GM23338 (cell line): Measurements from ENCODE around the gene CXCL8. TPM values are rescaled to one million over a fixed set of nuclear protein-coding genes. Genes with fewer than 3 reads are reported as not detected.

ENCODE experiments used
- ATAC-seq: fragments of 200-7000 bp; cut with Tn5 transposase; 3 replicates; pipeline ENCODE4 v1.9.1; 2020
- DNase-seq: peaks from one replicate; pipeline ENCODE4 v3.0.0-alpha.2; 2015; ENCODE audit warnings: low spot score
- H2AFZ ChIP-seq: fragments of 200-600 bp; sonication (generic); 2 replicates; pipeline ENCODE4 v1.8.0; 2016; ENCODE audit warnings: antibody characterized with exemption, mild to moderate bottlenecking, moderate library complexity
- H3F3A ChIP-seq: fragments of 200-600 bp; sonication (generic); replicated peaks from 2 replicates; pipeline ENCODE4 v1.8.0; 2017; ENCODE audit warnings: antibody characterized with exemption, mixed run types, low read depth
- H3K27ac ChIP-seq: fragments of 200-600 bp; sonication (generic); 2 replicates; pipeline ENCODE4 v1.6.1; 2016; ENCODE audit warnings: low read depth
- H3K27me3 ChIP-seq: fragments of 200-600 bp; sonication (generic); 2 replicates; pipeline ENCODE4 v1.8.0; 2016; ENCODE audit warnings: mild to moderate bottlenecking, mixed run types, moderate library complexity; ENCODE audit not compliant: insufficient read depth
- H3K36me3 ChIP-seq: fragments of 200-600 bp; sonication (generic); 2 replicates; pipeline ENCODE4 v1.8.0; 2016; ENCODE audit warnings: mild to moderate bottlenecking; ENCODE audit not compliant: insufficient read depth
- H3K4me1 ChIP-seq: fragments of 200-600 bp; sonication (generic); 2 replicates; pipeline ENCODE4 v1.8.0; 2016; ENCODE audit warnings: mild to moderate bottlenecking, moderate library complexity; ENCODE audit not compliant: insufficient read depth
- H3K4me2 ChIP-seq: fragments of 200-600 bp; sonication (generic); 2 replicates; pipeline ENCODE4 v1.7.1; 2017; ENCODE audit warnings: mixed run types
- H3K4me3 ChIP-seq: fragments of 200-600 bp; sonication (generic); 2 replicates; pipeline ENCODE4 v1.6.1; 2016; ENCODE audit warnings: mixed run types
- H3K79me2 ChIP-seq: fragments of 200-600 bp; sonication (generic); replicated peaks from 2 replicates; pipeline ENCODE4 v1.8.0; 2017; ENCODE audit warnings: mild to moderate bottlenecking; ENCODE audit not compliant: insufficient read depth
- H3K9me2 ChIP-seq: fragments of 200-600 bp; sonication (generic); 2 replicates; pipeline ENCODE4 v1.8.0; 2017; ENCODE audit not compliant: insufficient read depth
- H4K20me1 ChIP-seq: fragments of 200-600 bp; sonication (generic); replicated peaks from 2 replicates; pipeline ENCODE4 v1.8.0; 2017; ENCODE audit warnings: mild to moderate bottlenecking; ENCODE audit not compliant: insufficient read depth
- H3K27ac Mint-ChIP-seq: 2 replicates; pipeline ENCODE4 v1.8.0; 2020; ENCODE audit warnings: inconsistent platforms, mild to moderate bottlenecking, moderate library complexity, mixed read lengths
- H3K27me3 Mint-ChIP-seq: 3 replicates; pipeline ENCODE4 v1.8.0; 2022; ENCODE audit warnings: low read depth, mild to moderate bottlenecking, moderate library complexity, mixed read lengths, inconsistent platforms; ENCODE audit not compliant: insufficient read depth, poor library complexity
- H3K36me3 Mint-ChIP-seq: 3 replicates; pipeline ENCODE4 v1.8.0; 2021; ENCODE audit warnings: low read depth, mild to moderate bottlenecking, inconsistent platforms, moderate library complexity, mixed read lengths
- H3K4me1 Mint-ChIP-seq: 3 replicates; pipeline ENCODE4 v1.8.0; 2020; ENCODE audit warnings: mild to moderate bottlenecking, inconsistent platforms, mixed read lengths
- H3K4me3 Mint-ChIP-seq: 3 replicates; pipeline ENCODE4 v1.8.0; 2021; ENCODE audit warnings: moderate library complexity, mild to moderate bottlenecking, inconsistent platforms, mixed read lengths
- H3K9me3 Mint-ChIP-seq: 3 replicates; pipeline ENCODE4 v1.8.0; 2020; ENCODE audit warnings: moderate library complexity, mild to moderate bottlenecking, inconsistent platforms, mixed read lengths
- ETS1 ChIP-seq: IDR thresholded peaks from 2 replicates; pipeline ENCODE4 v1.6.1; 2016; ENCODE audit warnings: antibody characterized with exemption
- EZH2phosphoT487 ChIP-seq: fragments of 200-600 bp; sonication (generic); IDR thresholded peaks from one replicate; pipeline ENCODE4 v1.8.1; 2018; ENCODE audit warnings: antibody characterized with exemption; ENCODE audit not compliant: unreplicated experiment
- JUNB ChIP-seq: IDR thresholded peaks from one replicate; pipeline ENCODE4 v1.6.1; 2016; ENCODE audit warnings: antibody characterized with exemption; ENCODE audit not compliant: unreplicated experiment
- NANOG ChIP-seq: IDR thresholded peaks from 2 replicates; pipeline ENCODE4 v1.6.1; 2016; ENCODE audit warnings: antibody characterized with exemption, borderline replicate concordance
- ZNF114 ChIP-seq: fragments of 250-450 bp; sonication (Bioruptor Pico); IDR thresholded peaks from 2 replicates; pipeline ENCODE4 v1.5.0; 2020; ENCODE audit warnings: mild to moderate bottlenecking, moderate library complexity
- ZNF331 ChIP-seq: fragments of 250-450 bp; sonication (Bioruptor Pico); IDR thresholded peaks from 2 replicates; pipeline ENCODE4 v1.5.0; 2020; ENCODE audit warnings: low read depth, mild to moderate bottlenecking, moderate library complexity
- polyA plus RNA-seq: library from polyadenylated mRNA; unstranded; fragments of >200 nt; fragmentation: Nextera tagmentation; extraction: Ambion mirVana; gene quantifications from 2 replicates; pipeline ENCODE4 v1.2.1, GENCODE V29; 2016
- total RNA-seq: library from RNA; depleted of rRNA; stranded (reverse); fragments of >200 nt; shearing (Covaris generic); gene quantifications from 2 replicates; pipeline ENCODE4 v1.2.3, GENCODE V29; 2014
- TF ChIP-seq, protein P1 (sequence below): fragments of 250-450 bp; sonication (Bioruptor Pico); IDR thresholded peaks from 2 replicates; pipeline ENCODE4 v1.5.0; 2020; ENCODE audit warnings: mild to moderate bottlenecking, moderate library complexity
- TF ChIP-seq, protein P2 (sequence below), 2 experiments: fragments of 200-600 bp in 1 of 2; sonication (generic) in 1 of 2; conservative IDR thresholded peaks; 2 replicates each; pipeline versions ENCODE4 v1.5.1 to v1.6.1; 2016 to 2017; ENCODE audit warnings: antibody characterized with exemption in 2 of 2, low read depth in 2 of 2, mild to moderate bottlenecking in 2 of 2, moderate library complexity in 1 of 2
- TF ChIP-seq, protein P3 (sequence below): IDR thresholded peaks from one replicate; pipeline ENCODE4 v1.6.1; 2018; ENCODE audit warnings: antibody characterized with exemption; ENCODE audit not compliant: unreplicated experiment

CXCL8 gene
- total and polyA plus RNA-seq, 2 experiments from 2014 or later = 0.11 TPM; not detected in 1

- no peak overlapping the region for H3K4me3 Mint-ChIP-seq
Observed at GRCh38 chr4:73780243-73780642, 39.9 kb downstream of the CXCL8 start.

More at GRCh38 chr4:73780243-73780642, 39.9 kb downstream of the CXCL8 start:
- TF ChIP-seq, protein P1, sequence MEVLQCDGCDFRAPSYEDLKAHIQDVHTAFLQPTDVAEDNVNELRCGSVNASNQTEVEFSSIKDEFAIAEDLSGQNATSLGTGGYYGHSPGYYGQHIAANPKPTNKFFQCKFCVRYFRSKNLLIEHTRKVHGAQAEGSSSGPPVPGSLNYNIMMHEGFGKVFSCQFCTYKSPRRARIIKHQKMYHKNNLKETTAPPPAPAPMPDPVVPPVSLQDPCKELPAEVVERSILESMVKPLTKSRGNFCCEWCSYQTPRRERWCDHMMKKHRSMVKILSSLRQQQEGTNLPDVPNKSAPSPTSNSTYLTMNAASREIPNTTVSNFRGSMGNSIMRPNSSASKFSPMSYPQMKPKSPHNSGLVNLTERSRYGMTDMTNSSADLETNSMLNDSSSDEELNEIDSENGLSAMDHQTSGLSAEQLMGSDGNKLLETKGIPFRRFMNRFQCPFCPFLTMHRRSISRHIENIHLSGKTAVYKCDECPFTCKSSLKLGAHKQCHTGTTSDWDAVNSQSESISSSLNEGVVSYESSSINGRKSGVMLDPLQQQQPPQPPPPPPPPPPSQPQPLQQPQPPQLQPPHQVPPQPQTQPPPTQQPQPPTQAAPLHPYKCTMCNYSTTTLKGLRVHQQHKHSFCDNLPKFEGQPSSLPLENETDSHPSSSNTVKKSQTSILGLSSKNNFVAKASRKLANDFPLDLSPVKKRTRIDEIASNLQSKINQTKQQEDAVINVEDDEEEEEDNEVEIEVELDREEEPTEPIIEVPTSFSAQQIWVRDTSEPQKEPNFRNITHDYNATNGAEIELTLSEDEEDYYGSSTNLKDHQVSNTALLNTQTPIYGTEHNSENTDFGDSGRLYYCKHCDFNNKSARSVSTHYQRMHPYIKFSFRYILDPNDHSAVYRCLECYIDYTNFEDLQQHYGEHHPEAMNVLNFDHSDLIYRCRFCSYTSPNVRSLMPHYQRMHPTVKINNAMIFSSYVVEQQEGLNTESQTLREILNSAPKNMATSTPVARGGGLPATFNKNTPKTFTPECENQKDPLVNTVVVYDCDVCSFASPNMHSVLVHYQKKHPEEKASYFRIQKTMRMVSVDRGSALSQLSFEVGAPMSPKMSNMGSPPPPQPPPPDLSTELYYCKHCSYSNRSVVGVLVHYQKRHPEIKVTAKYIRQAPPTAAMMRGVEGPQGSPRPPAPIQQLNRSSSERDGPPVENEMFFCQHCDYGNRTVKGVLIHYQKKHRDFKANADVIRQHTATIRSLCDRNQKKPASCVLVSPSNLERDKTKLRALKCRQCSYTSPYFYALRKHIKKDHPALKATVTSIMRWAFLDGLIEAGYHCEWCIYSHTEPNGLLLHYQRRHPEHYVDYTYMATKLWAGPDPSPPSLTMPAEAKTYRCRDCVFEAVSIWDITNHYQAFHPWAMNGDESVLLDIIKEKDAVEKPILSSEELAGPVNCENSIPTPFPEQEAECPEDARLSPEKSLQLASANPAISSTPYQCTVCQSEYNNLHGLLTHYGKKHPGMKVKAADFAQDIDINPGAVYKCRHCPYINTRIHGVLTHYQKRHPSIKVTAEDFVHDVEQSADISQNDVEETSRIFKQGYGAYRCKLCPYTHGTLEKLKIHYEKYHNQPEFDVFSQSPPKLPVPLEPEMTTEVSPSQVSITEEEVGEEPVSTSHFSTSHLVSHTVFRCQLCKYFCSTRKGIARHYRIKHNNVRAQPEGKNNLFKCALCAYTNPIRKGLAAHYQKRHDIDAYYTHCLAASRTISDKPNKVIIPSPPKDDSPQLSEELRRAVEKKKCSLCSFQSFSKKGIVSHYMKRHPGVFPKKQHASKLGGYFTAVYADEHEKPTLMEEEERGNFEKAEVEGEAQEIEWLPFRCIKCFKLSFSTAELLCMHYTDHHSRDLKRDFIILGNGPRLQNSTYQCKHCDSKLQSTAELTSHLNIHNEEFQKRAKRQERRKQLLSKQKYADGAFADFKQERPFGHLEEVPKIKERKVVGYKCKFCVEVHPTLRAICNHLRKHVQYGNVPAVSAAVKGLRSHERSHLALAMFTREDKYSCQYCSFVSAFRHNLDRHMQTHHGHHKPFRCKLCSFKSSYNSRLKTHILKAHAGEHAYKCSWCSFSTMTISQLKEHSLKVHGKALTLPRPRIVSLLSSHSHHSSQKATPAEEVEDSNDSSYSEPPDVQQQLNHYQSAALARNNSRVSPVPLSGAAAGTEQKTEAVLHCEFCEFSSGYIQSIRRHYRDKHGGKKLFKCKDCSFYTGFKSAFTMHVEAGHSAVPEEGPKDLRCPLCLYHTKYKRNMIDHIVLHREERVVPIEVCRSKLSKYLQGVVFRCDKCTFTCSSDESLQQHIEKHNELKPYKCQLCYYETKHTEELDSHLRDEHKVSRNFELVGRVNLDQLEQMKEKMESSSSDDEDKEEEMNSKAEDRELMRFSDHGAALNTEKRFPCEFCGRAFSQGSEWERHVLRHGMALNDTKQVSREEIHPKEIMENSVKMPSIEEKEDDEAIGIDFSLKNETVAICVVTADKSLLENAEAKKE (CRISPR knock-in tag) = no peak
- TF ChIP-seq NANOG = no peak
- no peak for TF ChIP-seq EZH2phosphoT487
- no peak for TF ChIP-seq JUNB
- TF ChIP-seq, protein P2, sequence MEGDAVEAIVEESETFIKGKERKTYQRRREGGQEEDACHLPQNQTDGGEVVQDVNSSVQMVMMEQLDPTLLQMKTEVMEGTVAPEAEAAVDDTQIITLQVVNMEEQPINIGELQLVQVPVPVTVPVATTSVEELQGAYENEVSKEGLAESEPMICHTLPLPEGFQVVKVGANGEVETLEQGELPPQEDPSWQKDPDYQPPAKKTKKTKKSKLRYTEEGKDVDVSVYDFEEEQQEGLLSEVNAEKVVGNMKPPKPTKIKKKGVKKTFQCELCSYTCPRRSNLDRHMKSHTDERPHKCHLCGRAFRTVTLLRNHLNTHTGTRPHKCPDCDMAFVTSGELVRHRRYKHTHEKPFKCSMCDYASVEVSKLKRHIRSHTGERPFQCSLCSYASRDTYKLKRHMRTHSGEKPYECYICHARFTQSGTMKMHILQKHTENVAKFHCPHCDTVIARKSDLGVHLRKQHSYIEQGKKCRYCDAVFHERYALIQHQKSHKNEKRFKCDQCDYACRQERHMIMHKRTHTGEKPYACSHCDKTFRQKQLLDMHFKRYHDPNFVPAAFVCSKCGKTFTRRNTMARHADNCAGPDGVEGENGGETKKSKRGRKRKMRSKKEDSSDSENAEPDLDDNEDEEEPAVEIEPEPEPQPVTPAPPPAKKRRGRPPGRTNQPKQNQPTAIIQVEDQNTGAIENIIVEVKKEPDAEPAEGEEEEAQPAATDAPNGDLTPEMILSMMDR (conservative IDR thresholded peaks at IDR 0.05; ENCODE audit: low read depth in 2 of 2) = no peak
- no peak for TF ChIP-seq ETS1
- TF ChIP-seq, protein P3, sequence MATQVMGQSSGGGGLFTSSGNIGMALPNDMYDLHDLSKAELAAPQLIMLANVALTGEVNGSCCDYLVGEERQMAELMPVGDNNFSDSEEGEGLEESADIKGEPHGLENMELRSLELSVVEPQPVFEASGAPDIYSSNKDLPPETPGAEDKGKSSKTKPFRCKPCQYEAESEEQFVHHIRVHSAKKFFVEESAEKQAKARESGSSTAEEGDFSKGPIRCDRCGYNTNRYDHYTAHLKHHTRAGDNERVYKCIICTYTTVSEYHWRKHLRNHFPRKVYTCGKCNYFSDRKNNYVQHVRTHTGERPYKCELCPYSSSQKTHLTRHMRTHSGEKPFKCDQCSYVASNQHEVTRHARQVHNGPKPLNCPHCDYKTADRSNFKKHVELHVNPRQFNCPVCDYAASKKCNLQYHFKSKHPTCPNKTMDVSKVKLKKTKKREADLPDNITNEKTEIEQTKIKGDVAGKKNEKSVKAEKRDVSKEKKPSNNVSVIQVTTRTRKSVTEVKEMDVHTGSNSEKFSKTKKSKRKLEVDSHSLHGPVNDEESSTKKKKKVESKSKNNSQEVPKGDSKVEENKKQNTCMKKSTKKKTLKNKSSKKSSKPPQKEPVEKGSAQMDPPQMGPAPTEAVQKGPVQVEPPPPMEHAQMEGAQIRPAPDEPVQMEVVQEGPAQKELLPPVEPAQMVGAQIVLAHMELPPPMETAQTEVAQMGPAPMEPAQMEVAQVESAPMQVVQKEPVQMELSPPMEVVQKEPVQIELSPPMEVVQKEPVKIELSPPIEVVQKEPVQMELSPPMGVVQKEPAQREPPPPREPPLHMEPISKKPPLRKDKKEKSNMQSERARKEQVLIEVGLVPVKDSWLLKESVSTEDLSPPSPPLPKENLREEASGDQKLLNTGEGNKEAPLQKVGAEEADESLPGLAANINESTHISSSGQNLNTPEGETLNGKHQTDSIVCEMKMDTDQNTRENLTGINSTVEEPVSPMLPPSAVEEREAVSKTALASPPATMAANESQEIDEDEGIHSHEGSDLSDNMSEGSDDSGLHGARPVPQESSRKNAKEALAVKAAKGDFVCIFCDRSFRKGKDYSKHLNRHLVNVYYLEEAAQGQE = no peak
- TF ChIP-seq ZNF114 (CRISPR knock-in tag) = no peak
- TF ChIP-seq ZNF331 (CRISPR knock-in tag) = no peak
- no peaks in the 10 kb centered on the region for H3K4me1 ChIP-seq
- no peaks in the 10 kb centered on the region for H3K9me2 ChIP-seq
- H3K27me3 ChIP-seq = no peaks in the 10 kb centered on the region
- no peaks in the 10 kb centered on the region for H3K79me2 ChIP-seq
- no peaks in the 10 kb centered on the region for H4K20me1 ChIP-seq
- H3F3A ChIP-seq = no peaks in the 10 kb centered on the region
- H2AFZ ChIP-seq = no peak overlapping the region
- Mint-ChIP-seq H3K9me3 (no peaks in the 10 kb centered on the region; the same call in 2 of the 3 replicates), H3K36me3 (no peaks in the 10 kb centered on the region), H3K27ac (no peak overlapping the region), H3K4me1 (peaks cover 4% of the 10 kb centered on the region; the same call in 1 of the 3 replicates), H3K27me3 (no peaks in the 10 kb centered on the region)
- H3K36me3 ChIP-seq = no peaks in the 10 kb centered on the region
- no peak overlapping the region for H3K4me2 ChIP-seq
- no peak for DNase-seq
- H3K4me3 ChIP-seq = no peak overlapping the region
- ATAC-seq = no peak
- no peak overlapping the region for H3K27ac ChIP-seq
